GM11168 (cell line): ENCODE measurements around the gene CNN2.

Source experiments
- in situ Hi-C: fragments of 300-500 bp; cut with MboI; formaldehyde crosslinking; loops from one replicate; pipeline ENCODE4 v1.12.0; 2022; ENCODE audit warnings: low sequenced_read_pairs; ENCODE audit not compliant: unreplicated experiment

CNN2 gene

GRCh38 chr19:1063030-1063908, 36.9 kb downstream of the CNN2 start:
- in situ Hi-C loops, result no loop called here

DNA sequence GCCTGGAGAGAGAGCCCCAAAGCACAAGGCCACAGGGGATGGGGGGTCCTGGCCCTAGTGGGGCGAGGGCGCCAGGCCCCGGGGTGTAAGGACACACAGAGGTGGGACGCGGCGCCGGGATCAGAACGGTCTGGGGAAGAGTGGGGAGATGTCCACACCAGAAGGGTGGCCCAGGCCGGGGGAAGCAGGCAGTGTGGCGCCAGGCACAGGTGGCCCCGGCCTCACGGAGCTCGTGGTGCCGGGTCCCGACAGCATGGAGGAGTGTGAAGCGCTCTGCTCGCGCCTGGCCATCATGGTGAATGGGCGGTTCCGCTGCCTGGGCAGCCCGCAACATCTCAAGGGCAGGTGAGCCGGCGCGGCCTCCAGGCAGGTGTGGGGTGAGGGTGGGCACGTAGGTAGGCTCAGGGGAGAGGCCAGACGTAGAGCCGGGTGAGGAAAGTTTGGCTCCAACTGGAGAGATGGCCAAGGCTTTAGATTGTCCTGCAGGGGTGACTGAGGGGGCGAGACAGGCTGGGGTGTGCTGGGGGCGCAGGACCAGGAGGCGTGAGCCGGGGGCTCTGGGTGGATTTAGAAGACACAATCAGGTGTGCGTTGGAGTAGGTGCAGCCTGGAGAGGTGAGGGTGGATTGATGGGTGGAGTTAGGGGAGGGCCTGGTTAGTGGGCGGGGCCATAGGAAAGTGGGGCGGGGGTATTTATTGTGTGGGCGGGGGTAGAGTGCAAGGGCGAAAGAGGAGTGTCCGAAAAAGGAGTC, 37.7 kb downstream of the CNN2 start:
- in situ Hi-C loops, result no loop called here

GRCh38 chr19:1064661-1065605, 38.5 kb downstream of the CNN2 start:
- in situ Hi-C loops, result no loop called here

- in situ Hi-C loops, result no loop called here
Observed at GRCh38 chr19:1065606-1066109, 39.2 kb downstream of the CNN2 start.

DNA sequence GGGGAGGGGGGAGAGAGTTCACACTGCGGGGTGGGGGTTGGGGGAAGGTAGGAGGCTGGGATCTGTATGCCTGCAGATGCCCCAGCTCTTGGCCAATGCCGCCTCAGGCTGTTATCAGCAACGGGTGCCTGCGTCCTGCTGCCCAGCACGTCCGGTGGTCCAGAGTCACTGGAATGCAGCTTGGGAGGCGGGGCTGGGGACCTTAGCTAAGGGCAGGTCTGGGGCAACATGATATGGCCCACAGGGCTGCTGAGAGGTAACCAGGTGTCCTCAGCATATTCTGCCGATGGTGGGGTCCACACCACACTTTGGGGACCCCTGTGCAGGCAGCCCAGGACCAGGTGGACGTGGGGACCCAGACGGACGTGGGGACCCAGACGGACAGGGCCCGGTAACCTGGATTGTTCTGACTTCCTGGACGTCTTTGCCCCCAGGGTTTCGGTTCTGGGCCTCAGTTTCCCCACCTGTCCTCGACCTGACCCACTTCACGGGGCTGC, 39.9 kb downstream of the CNN2 start:
- in situ Hi-C loops, result no loop called here

- in situ Hi-C loops, result no loop called here
Observed at GRCh38 chr19:1066748-1067340, 40.4 kb downstream of the CNN2 start, which contains the start of gene ARHGAP45. TSS of gene ARHGAP45 (plus strand) at chr19:1067167. CDS start at chr19:1067406, 239 bp downstream.

- in situ Hi-C loops, result no loop called here
Observed at GRCh38 chr19:1067341-1067957, 41.0 kb downstream of the CNN2 start.

DNA sequence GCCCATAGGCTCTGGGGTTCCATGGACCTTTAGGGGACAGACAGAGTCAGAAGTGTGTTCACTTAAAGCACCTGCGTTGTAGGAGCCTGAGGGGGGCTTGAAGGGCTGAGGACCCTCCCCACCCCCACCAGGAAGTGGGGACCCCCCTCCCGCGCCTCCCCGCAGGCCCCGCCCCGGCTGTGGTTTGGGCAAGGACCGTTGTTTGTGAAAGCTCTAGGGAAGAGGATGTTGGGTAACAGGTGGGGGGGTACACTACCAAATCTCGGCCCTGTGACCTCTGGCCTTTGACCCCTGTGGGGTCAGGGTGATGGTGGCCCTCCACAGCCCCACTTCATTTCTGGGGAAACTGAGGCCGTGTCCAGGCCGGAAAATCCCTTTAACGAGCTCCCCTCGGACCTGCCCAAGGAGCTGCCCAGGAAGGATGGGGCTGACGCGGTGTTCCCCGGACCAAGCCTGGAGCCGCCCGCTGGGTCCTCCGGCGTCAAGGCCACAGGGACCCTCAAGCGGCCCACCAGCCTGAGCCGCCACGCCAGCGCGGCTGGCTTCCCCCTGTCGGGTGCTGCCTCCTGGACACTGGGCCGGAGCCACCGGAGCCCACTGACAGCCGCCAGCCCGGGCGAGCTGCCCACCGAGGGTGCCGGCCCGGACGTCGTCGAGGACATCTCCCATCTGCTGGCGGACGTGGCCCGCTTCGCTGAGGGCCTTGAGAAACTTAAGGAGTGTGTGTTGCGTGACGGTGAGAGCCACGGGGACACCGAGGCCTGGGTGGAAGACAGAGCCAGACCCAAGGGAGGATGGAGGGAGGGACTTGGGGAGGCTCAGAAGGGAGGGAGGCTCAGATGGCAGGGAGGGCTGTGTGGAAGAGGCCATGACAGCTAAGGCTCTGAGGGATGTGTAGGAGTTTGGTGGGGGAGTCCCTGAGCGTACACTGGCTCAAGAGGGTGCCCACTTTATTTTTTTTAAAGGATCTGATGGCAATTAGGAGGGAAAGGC, 41.9 kb downstream of the CNN2 start:
- in situ Hi-C loops, result no loop called here

DNA sequence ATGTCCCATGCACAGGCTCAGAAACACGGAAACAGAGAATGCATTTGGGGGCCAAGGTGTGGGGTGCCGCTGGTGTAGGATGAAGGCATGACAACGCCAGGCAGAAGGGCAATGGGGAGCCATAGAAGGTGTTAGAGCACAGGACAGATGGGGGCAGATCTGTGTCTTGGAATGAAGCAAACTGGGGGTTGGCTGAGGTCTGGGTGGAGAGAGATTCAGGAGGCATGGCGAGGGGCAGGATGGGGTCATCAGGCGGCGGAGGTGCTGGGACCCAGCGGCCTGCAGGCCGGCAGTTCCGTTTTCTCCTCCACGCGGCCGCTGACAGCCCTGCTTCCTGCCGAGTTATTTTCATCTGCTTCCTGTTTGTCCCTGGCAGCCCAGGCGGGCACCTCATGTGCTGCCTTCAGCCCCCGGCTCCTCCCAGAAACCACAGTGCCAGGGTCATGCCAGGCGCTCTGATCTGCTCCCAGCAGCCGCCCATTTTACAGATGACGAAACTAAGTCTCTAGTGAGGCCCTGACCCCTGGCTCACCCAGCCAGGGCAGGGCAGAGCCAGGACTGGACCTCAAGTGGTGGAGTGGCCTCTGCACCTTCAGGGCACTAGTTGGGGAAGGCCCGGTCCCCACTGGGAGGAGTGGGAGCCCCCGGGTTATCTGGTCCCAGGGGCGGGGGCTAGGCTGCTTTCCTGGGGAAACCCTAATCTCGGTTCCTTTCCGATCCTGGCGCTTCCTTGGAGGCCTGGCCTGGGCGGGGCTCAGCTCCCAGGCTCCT, 42.8 kb downstream of the CNN2 start:
- in situ Hi-C loops, result no loop called here

DNA sequence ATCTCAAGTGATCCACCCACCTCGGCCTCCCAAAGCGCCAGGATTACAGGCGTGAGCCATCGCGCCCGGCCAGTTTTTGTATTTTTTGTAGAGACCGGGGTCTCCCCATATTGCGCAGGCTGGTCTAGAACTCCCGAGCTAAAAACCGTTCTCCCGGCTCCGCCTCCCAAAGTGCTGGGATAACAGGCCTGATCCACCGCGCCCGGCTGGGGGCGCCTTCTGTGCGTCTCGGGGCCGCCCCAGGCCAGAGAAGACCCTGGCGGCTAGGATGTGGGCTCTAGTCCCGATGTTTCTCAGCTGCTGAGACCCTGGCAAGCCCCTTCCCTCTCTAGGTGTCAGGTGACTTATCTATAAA, 44.1 kb downstream of the CNN2 start:
- in situ Hi-C loops, result no loop called here

GRCh38 chr19:1070931-1071791, 44.8 kb downstream of the CNN2 start:
- in situ Hi-C loops, result no loop called here

DNA sequence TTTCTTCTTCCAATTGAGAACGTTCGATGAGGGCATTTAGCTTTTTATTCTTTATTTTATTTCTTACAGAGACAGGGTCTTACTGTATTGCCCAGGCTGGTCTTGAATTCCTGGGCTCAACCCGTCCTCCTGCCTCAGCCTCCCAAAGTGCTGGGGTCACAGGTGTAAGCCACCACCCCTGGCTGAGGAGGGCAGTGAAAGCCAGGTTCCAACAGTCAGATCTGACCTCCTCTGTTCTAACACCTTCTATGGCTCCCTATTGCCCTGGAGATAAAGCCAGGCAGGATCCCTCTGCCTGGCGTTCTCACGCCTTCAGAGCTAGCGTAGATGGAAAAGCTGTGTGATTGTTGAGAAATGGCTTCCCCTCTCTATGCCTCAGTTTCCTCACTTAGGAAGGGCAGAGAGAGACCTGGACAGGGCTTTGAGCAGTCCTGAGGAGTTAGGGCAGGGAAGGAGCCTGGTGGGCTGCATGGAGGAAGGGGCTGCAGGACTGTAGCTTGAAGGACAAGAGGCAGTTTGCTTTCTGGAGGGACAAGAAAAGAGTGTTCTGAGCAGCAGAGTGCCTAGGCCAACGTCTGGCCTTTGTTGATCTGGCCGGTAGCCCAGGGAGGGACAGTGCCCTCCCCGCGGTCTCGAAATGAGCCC, 46.1 kb downstream of the CNN2 start:
- in situ Hi-C loops, result no loop called here

- in situ Hi-C loops, result no loop called here
Observed at GRCh38 chr19:1073063-1073955, 46.9 kb downstream of the CNN2 start.

GRCh38 chr19:1073956-1074517, 47.6 kb downstream of the CNN2 start:
- in situ Hi-C loops, result no loop called here
